ENCODE data around the gene RAG1. TPM values are rescaled to one million over a fixed set of nuclear protein-coding genes. Genes with fewer than 3 reads are reported as not detected.

Gene RAG1
- total and polyA plus RNA-seq, 10 donors: 0.39 to 12.6 (median 4.8) TPM

- TF ChIP-seq POLR2A (IDR thresholded peaks at IDR 0.05): no peak
- no peak for TF ChIP-seq POLR2AphosphoS5 (IDR thresholded peaks at IDR 0.05)
- TF ChIP-seq, protein P1, sequence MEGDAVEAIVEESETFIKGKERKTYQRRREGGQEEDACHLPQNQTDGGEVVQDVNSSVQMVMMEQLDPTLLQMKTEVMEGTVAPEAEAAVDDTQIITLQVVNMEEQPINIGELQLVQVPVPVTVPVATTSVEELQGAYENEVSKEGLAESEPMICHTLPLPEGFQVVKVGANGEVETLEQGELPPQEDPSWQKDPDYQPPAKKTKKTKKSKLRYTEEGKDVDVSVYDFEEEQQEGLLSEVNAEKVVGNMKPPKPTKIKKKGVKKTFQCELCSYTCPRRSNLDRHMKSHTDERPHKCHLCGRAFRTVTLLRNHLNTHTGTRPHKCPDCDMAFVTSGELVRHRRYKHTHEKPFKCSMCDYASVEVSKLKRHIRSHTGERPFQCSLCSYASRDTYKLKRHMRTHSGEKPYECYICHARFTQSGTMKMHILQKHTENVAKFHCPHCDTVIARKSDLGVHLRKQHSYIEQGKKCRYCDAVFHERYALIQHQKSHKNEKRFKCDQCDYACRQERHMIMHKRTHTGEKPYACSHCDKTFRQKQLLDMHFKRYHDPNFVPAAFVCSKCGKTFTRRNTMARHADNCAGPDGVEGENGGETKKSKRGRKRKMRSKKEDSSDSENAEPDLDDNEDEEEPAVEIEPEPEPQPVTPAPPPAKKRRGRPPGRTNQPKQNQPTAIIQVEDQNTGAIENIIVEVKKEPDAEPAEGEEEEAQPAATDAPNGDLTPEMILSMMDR (IDR thresholded peaks at IDR 0.05 in 8 of 11, conservative IDR thresholded peaks at IDR 0.05 in 3 of 11): no peak
- WGBS, 5 donors: 49 to 72% (median 65%) methylated on average over 4 of the region's 4 CpGs
Observed at GRCh38 chr11:36590513-36590912, 22.7 kb downstream of the RAG1 start.

GRCh38 chr11:36591433-36591832 is 23.6 kb downstream of the RAG1 start:
- H3K4me3 ChIP-seq: no peak overlapping the region
- no peaks in the 10 kb centered on the region for H3K9me3 ChIP-seq
- no peak overlapping the region for H3K27ac ChIP-seq
- peaks cover 0 to 26% (median 0%) of the 10 kb centered on the region in 7 donors for H3K27me3 ChIP-seq (replicated peaks in 1 of 7)
- TF ChIP-seq POLR2A (IDR thresholded peaks at IDR 0.05) (no peak), POLR2AphosphoS5 (IDR thresholded peaks at IDR 0.05) (no peak)
- TF ChIP-seq, protein P1 (IDR thresholded peaks at IDR 0.05 in 8 of 11, conservative IDR thresholded peaks at IDR 0.05 in 3 of 11): no peak
- no peaks in the 10 kb centered on the region for H3K36me3 ChIP-seq
- WGBS, 5 donors: 64 to 80% (median 72%) methylated on average over 1 of the region's 1 CpG
- intact Hi-C loops (cut with DNase I; ENCODE audit: low total_unique reads): no loop called here
- H3K4me1 ChIP-seq: peaks cover 0 to 23% (median 7%) of the 10 kb centered on the region in 6 donors
- no peak for DNase-seq

More at GRCh38 chr11:36590513-36590912, 22.7 kb downstream of the RAG1 start:
- no peak overlapping the region for H3K4me3 ChIP-seq
- intact Hi-C loops (cut with DNase I; ENCODE audit: low total_unique reads): no loop called here
- no peaks in the 10 kb centered on the region for H3K9me3 ChIP-seq
- H3K27me3 ChIP-seq (replicated peaks in 1 of 7): peaks cover 0 to 24% (median 0%) of the 10 kb centered on the region in 7 donors
- H3K4me1 ChIP-seq: peaks cover 0 to 18% (median 7%) of the 10 kb centered on the region in 6 donors
- H3K36me3 ChIP-seq: no peaks in the 10 kb centered on the region
- DNase-seq: no peak
- no peak overlapping the region for H3K27ac ChIP-seq

GRCh38 chr11:36594316-36594989 is 26.6 kb downstream of the RAG1 start, which contains the start of gene IFTAP:
TSS of gene IFTAP (plus strand) at chr11:36594502. CDS start at chr11:36610104, 15,602 bp downstream.
- 2 to 3% (median 2%) methylated on average over 29 of the region's 29 CpGs for WGBS, 5 donors
- H3K4me3 ChIP-seq: peak within 1 kb of the TSS; percentile 49 to 74 (median 62)
- intact Hi-C loops (cut with DNase I; ENCODE audit: low total_unique reads): no loop called here
- peaks cover 0 to 26% (median 0%) of the 10 kb centered on the region in 7 donors for H3K27me3 ChIP-seq (replicated peaks in 1 of 7)
- no peaks in the 10 kb centered on the region for H3K36me3 ChIP-seq
- TF ChIP-seq POLR2A (IDR thresholded peaks at IDR 0.05): no peak
- TF ChIP-seq POLR2AphosphoS5 (IDR thresholded peaks at IDR 0.05): peak; percentile 49 to 60 (median 50)
- TF ChIP-seq, protein P1 (IDR thresholded peaks at IDR 0.05 in 8 of 11, conservative IDR thresholded peaks at IDR 0.05 in 3 of 11): no peak
- peaks cover 0 to 23% (median 7%) of the 10 kb centered on the region in 6 donors for H3K4me1 ChIP-seq
- no peaks in the 10 kb centered on the region for H3K9me3 ChIP-seq
- peak; percentile 82 for DNase-seq
- peak within 1 kb of the TSS in 6 of 8 donors; percentile 10 to 68 (median 37) for H3K27ac ChIP-seq

- Histone ChIP-seq H3K9me3 (no peaks in the 10 kb centered on the region), H3K27ac (no peak overlapping the region), H3K4me3 (no peak overlapping the region), H3K27me3 (replicated peaks in 1 of 7) (peaks cover 0 to 26% (median 0%) of the 10 kb centered on the region in 7 donors), H3K4me1 (peaks cover 0 to 23% (median 7%) of the 10 kb centered on the region in 6 donors), H3K36me3 (no peaks in the 10 kb centered on the region)
- TF ChIP-seq POLR2A (IDR thresholded peaks at IDR 0.05) (no peak), POLR2AphosphoS5 (IDR thresholded peaks at IDR 0.05) (no peak)
- TF ChIP-seq, protein P1 (IDR thresholded peaks at IDR 0.05 in 8 of 11, conservative IDR thresholded peaks at IDR 0.05 in 3 of 11): no peak
- intact Hi-C loops (cut with DNase I; ENCODE audit: low total_unique reads): no loop called here
- DNase-seq: no peak
Observed at GRCh38 chr11:36596880-36597279, 29.1 kb downstream of the RAG1 start.

Measured in spleen (tissue), 11 donors.